Mesenchymal stem cell (in vitro differentiated cells and primary cell): Measurements from ENCODE around the gene PLPPR3.
A peak's percentile ranks its signal among the peaks of the same experiment; 100 is the strongest.
"Not testable (repeated sequence)": the region's sequence is repeated elsewhere in the genome, so short reads cannot be mapped to it uniquely, and the experiment has no call there.

ENCODE experiments used
- DNase-seq: peaks from one replicate; pipeline ENCODE4 v3.0.0-alpha.2; 2013
- H2AFZ ChIP-seq: one replicate; pipeline ENCODE4 v1.6.1; 2013; ENCODE audit warnings: low read depth, mild to moderate bottlenecking, control low read depth, inconsistent platforms, low read length, moderate library complexity
- H2AK5ac ChIP-seq: 2 replicates; pipeline ENCODE4 v1.6.1; 2013; ENCODE audit warnings: low read length, moderate library complexity, mild to moderate bottlenecking, inconsistent platforms; ENCODE audit not compliant: severe bottlenecking
- H2BK120ac ChIP-seq: one replicate; pipeline ENCODE4 v1.6.1; 2013; ENCODE audit warnings: low read depth, mild to moderate bottlenecking, inconsistent platforms, low read length, moderate library complexity
- H2BK12ac ChIP-seq, 2 experiments: one replicate each; pipeline ENCODE4 v1.6.1; 2013; ENCODE audit warnings: inconsistent platforms in 2 of 2, low read length in 2 of 2, mild to moderate bottlenecking in 2 of 2, moderate library complexity in 2 of 2, control low read depth in 1 of 2
- H2BK15ac ChIP-seq: one replicate; pipeline ENCODE4 v1.6.1; 2013; ENCODE audit warnings: mild to moderate bottlenecking, low read depth, inconsistent platforms; ENCODE audit not compliant: poor library complexity, severe bottlenecking
- H2BK5ac ChIP-seq: 2 replicates; pipeline ENCODE4 v1.6.1; 2013; ENCODE audit warnings: low read depth, mild to moderate bottlenecking, low read length, control low read depth, inconsistent platforms; ENCODE audit not compliant: poor library complexity, severe bottlenecking
- H3K14ac ChIP-seq, 2 experiments: one replicate each; pipeline ENCODE4 v1.6.1; 2013; ENCODE audit warnings: inconsistent platforms in 2 of 2, low read length in 2 of 2, control low read depth in 1 of 2, mild to moderate bottlenecking in 1 of 2, moderate library complexity in 1 of 2
- H3K18ac ChIP-seq, 2 experiments: one replicate each; pipeline ENCODE4 v1.6.1; 2013; ENCODE audit warnings: inconsistent platforms in 2 of 2, low read length in 2 of 2, control low read depth in 1 of 2, low read depth in 1 of 2, mild to moderate bottlenecking in 1 of 2
- H3K23ac ChIP-seq, 2 experiments: one replicate each; pipeline ENCODE4 v1.6.1; 2013; ENCODE audit warnings: inconsistent platforms in 2 of 2, low read length in 2 of 2, mild to moderate bottlenecking in 2 of 2, moderate library complexity in 2 of 2, control low read depth in 1 of 2
- H3K27ac ChIP-seq: 2 replicates; pipeline ENCODE4 v1.5.1; 2013; ENCODE audit warnings: mild to moderate bottlenecking, moderate library complexity, low read length, control low read depth, inconsistent platforms; ENCODE audit not compliant: poor library complexity, severe bottlenecking
- H3K27me3 ChIP-seq, 2 experiments: 2 replicates each; pipeline versions ENCODE4 v1.6.1 to v1.7.0; 2013; ENCODE audit warnings: low read length in 2 of 2, mild to moderate bottlenecking in 2 of 2, moderate library complexity in 2 of 2, control low read depth in 1 of 2, inconsistent platforms in 1 of 2; ENCODE audit not compliant: control insufficient read depth in 1 of 2, insufficient read depth in 1 of 2
- H3K36me3 ChIP-seq, 2 experiments: 2 replicates each; pipeline versions ENCODE4 v1.6.1 to v1.7.0; 2013; ENCODE audit warnings: low read length in 2 of 2, control low read depth in 1 of 2, inconsistent platforms in 1 of 2, low read depth in 1 of 2, mild to moderate bottlenecking in 1 of 2; ENCODE audit not compliant: insufficient read depth in 2 of 2, control insufficient read depth in 1 of 2
- H3K4ac ChIP-seq, 2 experiments: one replicate each; pipeline ENCODE4 v1.6.1; 2013; ENCODE audit warnings: inconsistent platforms in 2 of 2, low read length in 2 of 2, mild to moderate bottlenecking in 2 of 2, moderate library complexity in 2 of 2, control low read depth in 1 of 2, low read depth in 1 of 2
- H3K4me1 ChIP-seq: 2 replicates; pipeline ENCODE4 v1.6.1; 2013; ENCODE audit warnings: low read depth, low read length, control low read depth; ENCODE audit not compliant: control insufficient read depth, insufficient read depth
- H3K4me2 ChIP-seq: 2 replicates; pipeline ENCODE4 v1.6.1; 2013; ENCODE audit warnings: low read length, mild to moderate bottlenecking, inconsistent platforms; ENCODE audit not compliant: poor library complexity, severe bottlenecking
- H3K4me3 ChIP-seq, 2 experiments: 2 replicates each; pipeline versions ENCODE4 v1.5.1 to v1.7.0; 2013; ENCODE audit warnings: low read length in 2 of 2, mild to moderate bottlenecking in 2 of 2, control low read depth in 1 of 2, low read depth in 1 of 2; ENCODE audit not compliant: insufficient read depth in 1 of 2
- H3K79me1 ChIP-seq: replicated peaks from 2 replicates; pipeline ENCODE4 v1.6.1; 2013; ENCODE audit warnings: mild to moderate bottlenecking, control low read depth, low read length, inconsistent platforms; ENCODE audit not compliant: poor library complexity, severe bottlenecking
- H3K9ac ChIP-seq: 2 replicates; pipeline ENCODE4 v1.7.0; 2013; ENCODE audit warnings: mild to moderate bottlenecking, low read length, moderate library complexity
- H3K9me3 ChIP-seq: 2 replicates; pipeline ENCODE4 v1.7.0; 2013; ENCODE audit warnings: mild to moderate bottlenecking, low read length; ENCODE audit not compliant: control insufficient read depth
- H4K8ac ChIP-seq: one replicate; pipeline ENCODE4 v1.6.1; 2013; ENCODE audit warnings: inconsistent platforms, mild to moderate bottlenecking, low read length, moderate library complexity
- H4K91ac ChIP-seq: one replicate; pipeline ENCODE4 v1.6.1; 2013; ENCODE audit warnings: mild to moderate bottlenecking, low read length, inconsistent platforms
- WGBS: methylation state at CpG from one replicate; pipeline ENCODE4 v1.1.7; 2013; ENCODE audit warnings: mixed read lengths; 5-methylcytosine and 5-hydroxymethylcytosine counted together

PLPPR3 gene

GRCh38 chr19:854549-854948 lies 32.8 kb upstream of the PLPPR3 start:
- H4K8ac ChIP-seq, result no peak overlapping the region
- WGBS, result 93% methylated on average over 4 of the region's 6 CpGs
- no peak for DNase-seq
- no peak overlapping the region for H3K4ac ChIP-seq
- no peak overlapping the region for H3K9ac ChIP-seq
- H3K79me1 ChIP-seq, result no peaks in the 10 kb centered on the region
- no peak overlapping the region for H2AFZ ChIP-seq
- H2BK120ac ChIP-seq, result no peak overlapping the region
- no peak overlapping the region for H3K14ac ChIP-seq
- H2BK12ac ChIP-seq, result no peak overlapping the region
- no peak overlapping the region for H2BK15ac ChIP-seq
- peaks cover 13% of the 10 kb centered on the region for H3K4me1 ChIP-seq
- H2BK5ac ChIP-seq, result no peak overlapping the region
- no peaks in the 10 kb centered on the region for H3K9me3 ChIP-seq
- no peak overlapping the region for H3K23ac ChIP-seq
- H3K4me2 ChIP-seq, result no peak overlapping the region
- H3K4me3 ChIP-seq, result no peak overlapping the region
- H2AK5ac ChIP-seq, result no peak overlapping the region
- H3K18ac ChIP-seq, result no peak overlapping the region
- H3K36me3 ChIP-seq, result no peaks in the 10 kb centered on the region
- no peaks in the 10 kb centered on the region for H3K27me3 ChIP-seq
- H3K27ac ChIP-seq, result no peak overlapping the region
- H4K91ac ChIP-seq, result no peak overlapping the region

GRCh38 chr19:853614-854220 lies 32.0 kb upstream of the PLPPR3 start:
- not testable (repeated sequence) for H2AFZ ChIP-seq, H3K36me3 ChIP-seq, H4K91ac ChIP-seq, H3K9ac ChIP-seq, H2BK15ac ChIP-seq, H3K23ac ChIP-seq, H3K79me1 ChIP-seq, H3K4me2 ChIP-seq, H3K27me3 ChIP-seq, H3K27ac ChIP-seq, H3K18ac ChIP-seq, DNase-seq, H3K4ac ChIP-seq, H4K8ac ChIP-seq, H3K14ac ChIP-seq, H3K4me1 ChIP-seq, H2BK12ac ChIP-seq, H3K4me3 ChIP-seq, H2BK120ac ChIP-seq, H3K9me3 ChIP-seq, H2AK5ac ChIP-seq, H2BK5ac ChIP-seq
- WGBS, result 94% methylated on average over 7 of the region's 17 CpGs

GRCh38 chr19:853014-853585 lies 31.3 kb upstream of the PLPPR3 start:
- Histone ChIP-seq H3K23ac (no peak overlapping the region), H3K27me3 (peaks cover 3 to 5% of the 10 kb centered on the region in 2 experiments), H3K14ac (no peak overlapping the region), H2AFZ (no peak overlapping the region), H2AK5ac (no peak overlapping the region), H3K79me1 (no peaks in the 10 kb centered on the region), H3K4me3 (no peak overlapping the region), H3K4me2 (no peak overlapping the region), H2BK5ac (no peak overlapping the region), H3K36me3 (no peaks in the 10 kb centered on the region), H4K91ac (no peak overlapping the region), H3K4me1 (peaks cover 9% of the 10 kb centered on the region), H2BK15ac (no peak overlapping the region), H4K8ac (no peak overlapping the region), H3K9ac (no peak overlapping the region), H3K4ac (no peak overlapping the region), H3K27ac (no peak overlapping the region), H2BK12ac (no peak overlapping the region), H2BK120ac (no peak overlapping the region), H3K18ac (no peak overlapping the region), H3K9me3 (no peaks in the 10 kb centered on the region)
- DNase-seq, result no peak
- WGBS, result 90% methylated on average over 46 of the region's 67 CpGs

- Histone ChIP-seq H3K9ac (peak within 1 kb of the TSS; percentile 77), H2BK5ac (no peak within 1 kb of the TSS), H2AFZ (no peak within 1 kb of the TSS), H3K18ac (no peak within 1 kb of the TSS), H3K27ac (no peak within 1 kb of the TSS), H2BK15ac (peak within 1 kb of the TSS; percentile 80), H3K4me3 (peak within 1 kb of the TSS in 1 of 2 experiments; percentile 61), H4K91ac (peak within 1 kb of the TSS; percentile 27), H3K14ac (no peak within 1 kb of the TSS), H3K4ac (no peak within 1 kb of the TSS), H2BK120ac (peak within 1 kb of the TSS; percentile 11), H3K79me1 (no peaks in the 10 kb centered on the region), H3K9me3 (no peaks in the 10 kb centered on the region), H3K4me1 (peaks cover 9% of the 10 kb centered on the region), H3K27me3 (peaks cover 9 to 12% of the 10 kb centered on the region in 2 experiments), H2BK12ac (peak within 1 kb of the TSS; percentile 5 to 57), H3K36me3 (no peaks in the 10 kb centered on the region), H3K23ac (no peak within 1 kb of the TSS), H2AK5ac (no peak within 1 kb of the TSS), H4K8ac (no peak within 1 kb of the TSS), H3K4me2 (no peak within 1 kb of the TSS)
- DNase-seq, result no peak
- WGBS, result 83% methylated on average over 54 of the region's 55 CpGs
Measured at GRCh38 chr19:852136-853013, 30.6 kb upstream of the PLPPR3 start, which contains the start of gene ELANE. Gene ELANE, plus strand, starts transcription at chr19:852303. Its CDS starts 26 bp downstream, at chr19:852329.
